OCI-LY1 (cell line): Measurements from ENCODE around the gene DYSF.

Experiments
- H2AFZ ChIP-seq: fragments of 200-600 bp; sonication (generic), shearing (Covaris generic); 2 replicates; pipeline ENCODE4 v1.6.0; 2014; ENCODE audit warnings: antibody characterized with exemption, mild to moderate bottlenecking, low read length
- H3F3A ChIP-seq: fragments of 200-600 bp; sonication (generic), shearing (Covaris generic); 2 replicates; pipeline ENCODE4 v1.6.0; 2014; ENCODE audit warnings: mild to moderate bottlenecking, antibody characterized with exemption, low read length, moderate library complexity; ENCODE audit not compliant: insufficient read depth
- H3K27ac ChIP-seq: fragments of 200-600 bp; sonication (generic); 2 replicates; pipeline ENCODE4 v1.5.1; 2014; ENCODE audit warnings: low read length, mixed run types, mild to moderate bottlenecking, low read depth; ENCODE audit not compliant: poor library complexity, severe bottlenecking
- H3K27me3 ChIP-seq: fragments of 200-600 bp; sonication (generic); 2 replicates; pipeline ENCODE4 v1.6.0; 2014; ENCODE audit warnings: antibody characterized with exemption, mild to moderate bottlenecking, low read length, moderate library complexity; ENCODE audit not compliant: insufficient read depth
- H3K36me3 ChIP-seq: fragments of 200-600 bp; sonication (generic); 2 replicates; pipeline ENCODE4 v1.6.1; 2014; ENCODE audit warnings: mild to moderate bottlenecking, antibody characterized with exemption, low read length, moderate library complexity, mixed read lengths; ENCODE audit not compliant: insufficient read depth
- H3K4me1 ChIP-seq: fragments of 200-600 bp; sonication (generic); 2 replicates; pipeline ENCODE4 v1.5.1; 2014; ENCODE audit warnings: mild to moderate bottlenecking, low read length, moderate library complexity; ENCODE audit not compliant: insufficient read depth, severe bottlenecking
- H3K4me2 ChIP-seq: fragments of 200-600 bp; sonication (generic), shearing (Covaris generic); 2 replicates; pipeline ENCODE4 v1.6.1; 2014; ENCODE audit warnings: low read length
- H3K4me3 ChIP-seq: fragments of 200-600 bp; sonication (generic); 2 replicates; pipeline ENCODE4 v1.5.1; 2014; ENCODE audit warnings: low read length, low read depth, mild to moderate bottlenecking, mixed read lengths; ENCODE audit not compliant: poor library complexity, severe bottlenecking
- H3K79me2 ChIP-seq: fragments of 200-600 bp; shearing (Covaris generic); 2 replicates; pipeline ENCODE4 v1.6.1; 2016; ENCODE audit warnings: mixed run types, low read length, mixed read lengths; ENCODE audit not compliant: insufficient read depth
- H3K9ac ChIP-seq: fragments of 200-600 bp; sonication (generic), shearing (Covaris generic); 2 replicates; pipeline ENCODE4 v1.6.1; 2014; ENCODE audit warnings: mild to moderate bottlenecking, low read length, mixed read lengths
- H3K9me2 ChIP-seq: fragments of 200-600 bp; sonication (generic), shearing (Covaris generic); 2 replicates; pipeline ENCODE4 v1.6.1; 2014; ENCODE audit warnings: low read depth, mild to moderate bottlenecking, low read length, mixed read lengths
- H3K9me3 ChIP-seq: fragments of 200-600 bp; shearing (Covaris generic); 2 replicates; pipeline ENCODE4 v1.6.1; 2014; ENCODE audit warnings: low read length, mixed read lengths
- H4K20me1 ChIP-seq: fragments of 200-600 bp; sonication (generic), shearing (Covaris generic); 2 replicates; pipeline ENCODE4 v1.6.0; 2016; ENCODE audit warnings: mild to moderate bottlenecking, low read length; ENCODE audit not compliant: insufficient read depth
- CTCF ChIP-seq: fragments of 200-600 bp; sonication (generic), shearing (Covaris generic); IDR thresholded peaks from 2 replicates; pipeline ENCODE4 v1.5.1; 2017; ENCODE audit warnings: mild to moderate bottlenecking, antibody characterized with exemption, low read length, moderate library complexity, mixed read lengths
- EZH2 ChIP-seq: fragments of 200-600 bp; sonication (generic), shearing (Covaris generic); IDR thresholded peaks from 2 replicates; pipeline ENCODE4 v1.8.0; 2017; ENCODE audit warnings: borderline replicate concordance, mixed run types, mild to moderate bottlenecking, antibody characterized with exemption, low read length, moderate library complexity, mixed read lengths

Gene DYSF

GRCh38 chr2:71563872-71564271, 110.5 kb downstream of the DYSF start:
- TF ChIP-seq CTCF (no peak), EZH2 (no peak)

GRCh38 chr2:71564361-71564760, 111.0 kb downstream of the DYSF start:
- no peak overlapping the region for H3K4me3 ChIP-seq
- no peaks in the 10 kb centered on the region for H3K9me2 ChIP-seq
- H3F3A ChIP-seq: no peaks in the 10 kb centered on the region
- no peak overlapping the region for H3K9ac ChIP-seq
- H3K4me2 ChIP-seq: no peak overlapping the region
- no peaks in the 10 kb centered on the region for H3K4me1 ChIP-seq
- no peaks in the 10 kb centered on the region for H4K20me1 ChIP-seq
- no peak for TF ChIP-seq CTCF
- TF ChIP-seq EZH2: no peak
- no peaks in the 10 kb centered on the region for H3K9me3 ChIP-seq
- H2AFZ ChIP-seq: no peak overlapping the region
- no peak overlapping the region for H3K27ac ChIP-seq
- H3K27me3 ChIP-seq: no peaks in the 10 kb centered on the region
- no peaks in the 10 kb centered on the region for H3K79me2 ChIP-seq
- H3K36me3 ChIP-seq: no peaks in the 10 kb centered on the region

More at GRCh38 chr2:71563872-71564271, 110.5 kb downstream of the DYSF start:
- no peak overlapping the region for H3K4me3 ChIP-seq
- no peaks in the 10 kb centered on the region for H3K79me2 ChIP-seq
- no peaks in the 10 kb centered on the region for H3K9me3 ChIP-seq
- H2AFZ ChIP-seq: no peak overlapping the region
- H3K4me1 ChIP-seq: no peaks in the 10 kb centered on the region
- no peaks in the 10 kb centered on the region for H4K20me1 ChIP-seq
- H3K9ac ChIP-seq: no peak overlapping the region
- H3K9me2 ChIP-seq: no peaks in the 10 kb centered on the region
- no peak overlapping the region for H3K4me2 ChIP-seq
- no peaks in the 10 kb centered on the region for H3K27me3 ChIP-seq
- no peaks in the 10 kb centered on the region for H3K36me3 ChIP-seq
- no peak overlapping the region for H3K27ac ChIP-seq
- H3F3A ChIP-seq: no peaks in the 10 kb centered on the region

- TF ChIP-seq CTCF (no peak), EZH2 (no peak)
- H3K4me3 ChIP-seq: no peak overlapping the region
- no peaks in the 10 kb centered on the region for H3K79me2 ChIP-seq
- H3K4me2 ChIP-seq: no peak overlapping the region
- H2AFZ ChIP-seq: no peak overlapping the region
- no peaks in the 10 kb centered on the region for H3K36me3 ChIP-seq
- H3K9me3 ChIP-seq: no peaks in the 10 kb centered on the region
- no peaks in the 10 kb centered on the region for H3K4me1 ChIP-seq
- no peaks in the 10 kb centered on the region for H3F3A ChIP-seq
- H3K27ac ChIP-seq: no peak overlapping the region
- no peaks in the 10 kb centered on the region for H4K20me1 ChIP-seq
- H3K9me2 ChIP-seq: no peaks in the 10 kb centered on the region
- H3K9ac ChIP-seq: no peak overlapping the region
- no peaks in the 10 kb centered on the region for H3K27me3 ChIP-seq
These were observed 111.4 kb downstream of the DYSF start for GRCh38 chr2:71564790-71565189.
